ENCODE data around the gene SBNO2. TPM values are rescaled to one million over a fixed set of nuclear protein-coding genes. Genes with fewer than 3 reads are reported as not detected.

SBNO2 gene
- total and polyA plus RNA-seq, 2 of the 4 experiments (the other 2 are of a cell fraction): 13.4 to 40.5 TPM

DNA sequence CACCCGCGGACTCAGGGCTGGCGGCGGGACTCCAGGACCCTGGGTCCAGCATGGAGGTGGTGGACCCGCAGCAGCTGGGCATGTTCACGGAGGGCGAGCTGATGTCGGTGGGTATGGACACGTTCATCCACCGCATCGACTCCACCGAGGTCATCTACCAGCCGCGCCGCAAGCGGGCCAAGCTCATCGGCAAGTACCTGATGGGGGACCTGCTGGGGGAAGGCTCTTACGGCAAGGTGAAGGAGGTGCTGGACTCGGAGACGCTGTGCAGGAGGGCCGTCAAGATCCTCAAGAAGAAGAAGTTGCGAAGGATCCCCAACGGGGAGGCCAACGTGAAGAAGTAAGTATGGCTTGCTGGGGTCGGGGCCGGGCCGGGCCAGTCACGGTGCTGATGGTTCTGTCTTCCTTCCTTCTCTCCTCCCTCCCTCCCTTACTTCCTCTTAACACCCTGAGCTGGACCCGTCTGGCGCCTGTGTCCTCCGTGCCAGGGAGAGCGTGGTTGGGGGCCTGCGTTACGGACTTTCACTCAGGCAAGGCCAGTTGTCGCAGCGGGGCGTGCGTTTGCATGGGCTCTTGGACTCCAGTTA, 32.9 kb upstream of the SBNO2 start:
- in situ Hi-C loops (cut with MboI; ENCODE audit: low sequenced_read_pairs): no loop called here
- H3K4me2 ChIP-seq (ENCODE audit: low read depth, low read length): peak overlapping the region; percentile 92
- H3K4me3 ChIP-seq (ENCODE audit: insufficient read depth, low read depth, low read length): peak overlapping the region; percentile 71
- H3K27me3 ChIP-seq (ENCODE audit: control insufficient read depth, insufficient read depth, low read length): no peaks in the 10 kb centered on the region
- H2AK5ac ChIP-seq (ENCODE audit: low read depth, low read length): peak overlapping the region; percentile 38
- no peak overlapping the region for H2BK20ac ChIP-seq (ENCODE audit: low read depth, low read length)
- intact Hi-C loops (cut with micrococcal nuclease): no loop called here
- H3K36me3 ChIP-seq (ENCODE audit: control insufficient read depth, insufficient read depth, low read length): peaks cover 3% of the 10 kb centered on the region; the same call in 1 of the 2 replicates
- ChIA-PET POLR2A (ENCODE audit: unreplicated experiment) (interaction anchor here (0.6 kb wide), 1 partner anchor 63 kb away, joined by 7 read pairs; no protein-coding TSS in a partner anchor), CTCF (no interaction called here)
- H2AK9ac ChIP-seq (replicated peaks; ENCODE audit: low read depth, low read length, poor library complexity): peak overlapping the region; percentile 19
- TF ChIP-seq RFX5 (IDR thresholded peaks at IDR 0.05; ENCODE audit: low read depth, low read length) (no peak), MXI1 (IDR thresholded peaks at IDR 0.05; ENCODE audit: borderline replicate concordance, low read depth, low read length) (no peak), MAFK (IDR thresholded peaks at IDR 0.05; ENCODE audit: low read depth, low read length) (no peak), SMC3 (IDR thresholded peaks at IDR 0.05; ENCODE audit: low read depth, low read length) (no peak)
- TF ChIP-seq, protein P1, sequence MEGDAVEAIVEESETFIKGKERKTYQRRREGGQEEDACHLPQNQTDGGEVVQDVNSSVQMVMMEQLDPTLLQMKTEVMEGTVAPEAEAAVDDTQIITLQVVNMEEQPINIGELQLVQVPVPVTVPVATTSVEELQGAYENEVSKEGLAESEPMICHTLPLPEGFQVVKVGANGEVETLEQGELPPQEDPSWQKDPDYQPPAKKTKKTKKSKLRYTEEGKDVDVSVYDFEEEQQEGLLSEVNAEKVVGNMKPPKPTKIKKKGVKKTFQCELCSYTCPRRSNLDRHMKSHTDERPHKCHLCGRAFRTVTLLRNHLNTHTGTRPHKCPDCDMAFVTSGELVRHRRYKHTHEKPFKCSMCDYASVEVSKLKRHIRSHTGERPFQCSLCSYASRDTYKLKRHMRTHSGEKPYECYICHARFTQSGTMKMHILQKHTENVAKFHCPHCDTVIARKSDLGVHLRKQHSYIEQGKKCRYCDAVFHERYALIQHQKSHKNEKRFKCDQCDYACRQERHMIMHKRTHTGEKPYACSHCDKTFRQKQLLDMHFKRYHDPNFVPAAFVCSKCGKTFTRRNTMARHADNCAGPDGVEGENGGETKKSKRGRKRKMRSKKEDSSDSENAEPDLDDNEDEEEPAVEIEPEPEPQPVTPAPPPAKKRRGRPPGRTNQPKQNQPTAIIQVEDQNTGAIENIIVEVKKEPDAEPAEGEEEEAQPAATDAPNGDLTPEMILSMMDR (conservative IDR thresholded peaks at IDR 0.05; ENCODE audit: low read depth, low read length): no peak
- peak overlapping the region; percentile 8 for H3K56ac ChIP-seq (ENCODE audit: extremely low read depth, insufficient read depth, low read length)
- H2BK5ac ChIP-seq (ENCODE audit: low read depth, low read length, poor library complexity, severe bottlenecking): peak overlapping the region; percentile 59
- no peak overlapping the region for H4K5ac ChIP-seq (ENCODE audit: low read depth, low read length)
- no peak overlapping the region for H2BK120ac ChIP-seq (ENCODE audit: low read depth, low read length)
- peaks cover 22% of the 10 kb centered on the region for H3K9me1 ChIP-seq (ENCODE audit: insufficient read depth, low read length)
- dilution Hi-C loops (cut with HindIII; ENCODE audit: low sequenced_read_pairs, unreplicated experiment): no loop called here
- H3K23ac ChIP-seq (ENCODE audit: low read depth, low read length): peak overlapping the region; percentile 79
- peaks cover 49% of the 10 kb centered on the region for H4K20me1 ChIP-seq (ENCODE audit: insufficient read depth, low read length)
- no peak overlapping the region; a peak in 1 of 4 replicates for H4K8ac ChIP-seq (ENCODE audit: low read depth in 2 of 2, low read length in 2 of 2)
- H3K9ac ChIP-seq (ENCODE audit: low read depth, low read length): peak overlapping the region; percentile 86
- ATAC-seq (ENCODE audit: low read depth) (no peak), DNase-seq (no peak)
- peak overlapping the region; percentile 53 for H3K27ac ChIP-seq (ENCODE audit: insufficient read depth, low read length)
- peak overlapping the region; percentile 24 for H2AFZ ChIP-seq (replicated peaks; ENCODE audit: low read length, poor library complexity)
- 0% methylated on average over 6 of the region's 38 CpGs; no CpG with 5 or more reads in 1 of the 2 experiments for WGBS, 2 experiments (ENCODE audit: extremely low coverage in 2 of 2, insufficient read length in 1 of 2)
- H3K9me3 ChIP-seq (ENCODE audit: control insufficient read depth, insufficient read depth, low read length): no peaks in the 10 kb centered on the region
- BruUV-seq (replicated peaks): no TSS peak
- peak overlapping the region; percentile 44; the same call in 1 of the 2 replicates for H4K91ac ChIP-seq (ENCODE audit: insufficient read depth, low read depth, low read length)
- H3K14ac ChIP-seq (replicated peaks; ENCODE audit: low read depth, low read length): peak overlapping the region; percentile 68
- no peak overlapping the region for H2BK15ac ChIP-seq (ENCODE audit: low read depth, low read length)
- no peak overlapping the region for H3K18ac ChIP-seq (ENCODE audit: low read depth, low read length)
- peak overlapping the region; percentile 66 for H3K4ac ChIP-seq (ENCODE audit: low read depth, low read length)
- H3K79me1 ChIP-seq (ENCODE audit: low read depth in 1 of 2, low read length in 2 of 2): peaks cover 12 to 59% of the 10 kb centered on the region in 2 experiments; a peak in 3 of 4 replicates
- peaks cover 18% of the 10 kb centered on the region for H3K4me1 ChIP-seq (ENCODE audit: control insufficient read depth, insufficient read depth, low read length)

All from IMR-90 (cell line).